GM12878 (cell line): Measurements from ENCODE around the gene GRIK5.

ENCODE experiments used
- CBFB ChIP-seq: IDR thresholded peaks from 2 replicates; pipeline ENCODE4 v1.6.1; 2016; ENCODE audit warnings: antibody characterized with exemption, low read depth
- MYC ChIP-seq: IDR thresholded peaks from 2 replicates; pipeline ENCODE4 v1.6.1; 2011; ENCODE audit warnings: mild to moderate bottlenecking, low read length, moderate library complexity, inconsistent platforms; ENCODE audit not compliant: insufficient read depth, insufficient replicate concordance, insufficient read length, severe bottlenecking
- POLR2AphosphoS2 ChIP-seq: IDR thresholded peaks from 2 replicates; pipeline ENCODE4 v1.6.1; 2011; ENCODE audit warnings: low read depth, mild to moderate bottlenecking, low read length, improper control_type of control experiment, moderate library complexity
- TF ChIP-seq, protein P1 (sequence below), 3 experiments: IDR thresholded peaks in 2 of 3; conservative IDR thresholded peaks in 1 of 3; 2 replicates each; pipeline ENCODE4 v1.5.1; 2011; ENCODE audit warnings: low read depth in 3 of 3, low read length in 3 of 3, mild to moderate bottlenecking in 3 of 3, control low read depth in 2 of 3, moderate library complexity in 2 of 3, inconsistent platforms in 1 of 3, mixed read lengths in 1 of 3; ENCODE audit not compliant: control insufficient read depth in 2 of 3, insufficient read depth in 1 of 3; ENCODE audit errors: extremely low read depth in 1 of 3

- TF ChIP-seq CBFB (no peak), MYC (no peak), POLR2AphosphoS2 (no peak)
- TF ChIP-seq, protein P1, sequence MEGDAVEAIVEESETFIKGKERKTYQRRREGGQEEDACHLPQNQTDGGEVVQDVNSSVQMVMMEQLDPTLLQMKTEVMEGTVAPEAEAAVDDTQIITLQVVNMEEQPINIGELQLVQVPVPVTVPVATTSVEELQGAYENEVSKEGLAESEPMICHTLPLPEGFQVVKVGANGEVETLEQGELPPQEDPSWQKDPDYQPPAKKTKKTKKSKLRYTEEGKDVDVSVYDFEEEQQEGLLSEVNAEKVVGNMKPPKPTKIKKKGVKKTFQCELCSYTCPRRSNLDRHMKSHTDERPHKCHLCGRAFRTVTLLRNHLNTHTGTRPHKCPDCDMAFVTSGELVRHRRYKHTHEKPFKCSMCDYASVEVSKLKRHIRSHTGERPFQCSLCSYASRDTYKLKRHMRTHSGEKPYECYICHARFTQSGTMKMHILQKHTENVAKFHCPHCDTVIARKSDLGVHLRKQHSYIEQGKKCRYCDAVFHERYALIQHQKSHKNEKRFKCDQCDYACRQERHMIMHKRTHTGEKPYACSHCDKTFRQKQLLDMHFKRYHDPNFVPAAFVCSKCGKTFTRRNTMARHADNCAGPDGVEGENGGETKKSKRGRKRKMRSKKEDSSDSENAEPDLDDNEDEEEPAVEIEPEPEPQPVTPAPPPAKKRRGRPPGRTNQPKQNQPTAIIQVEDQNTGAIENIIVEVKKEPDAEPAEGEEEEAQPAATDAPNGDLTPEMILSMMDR (IDR thresholded peaks at IDR 0.05 in 2 of 3, conservative IDR thresholded peaks at IDR 0.05 in 1 of 3; ENCODE audit: control insufficient read depth in 2 of 3, extremely low read depth in 1 of 3, insufficient read depth in 1 of 3, low read depth in 3 of 3, low read length in 3 of 3): no peak
Measured at GRCh38 chr19:41960973-41961372, 109.0 kb downstream of the GRIK5 start.
